Mesothelial cell of epicardium (in vitro differentiated cells): ENCODE data around the gene PTPRN2. TPM values are rescaled to one million over a fixed set of nuclear protein-coding genes. Genes with fewer than 3 reads are reported as not detected.

Experiments used
- DNase-seq, 2 experiments: peaks; one replicate each; pipeline ENCODE4 v3.0.0; 2021; ENCODE audit warnings: low spot score in 2 of 2; ENCODE audit not compliant: unreplicated experiment in 2 of 2
- H3K27ac Mint-ChIP-seq: 2 replicates; pipeline ENCODE4 v1.8.0; 2021; ENCODE audit warnings: mixed read lengths
- H3K27me3 Mint-ChIP-seq: 2 replicates; pipeline ENCODE4 v1.8.0; 2021; ENCODE audit warnings: low read depth, mixed read lengths
- H3K36me3 Mint-ChIP-seq: 2 replicates; pipeline ENCODE4 v1.8.0; 2021; ENCODE audit warnings: mixed read lengths
- H3K4me1 Mint-ChIP-seq: 2 replicates; pipeline ENCODE4 v1.8.0; 2021; ENCODE audit warnings: mixed read lengths
- H3K4me3 Mint-ChIP-seq: 2 replicates; pipeline ENCODE4 v1.8.0; 2021; ENCODE audit warnings: mild to moderate bottlenecking, moderate library complexity, mixed read lengths
- H3K9me3 Mint-ChIP-seq: 2 replicates; pipeline ENCODE4 v1.8.0; 2021; ENCODE audit warnings: mixed read lengths
- total RNA-seq: library from RNA; stranded (reverse); gene quantifications from 3 replicates; pipeline ENCODE4 v1.2.1, GENCODE V29; 2021
- TF ChIP-seq, protein P1 (sequence below): fragments of 200-600 bp; sonication (generic); IDR thresholded peaks from one replicate; pipeline ENCODE4 v1.5.0; 2021; ENCODE audit warnings: antibody characterized with exemption; ENCODE audit not compliant: unreplicated experiment

PTPRN2 gene
- total RNA-seq, 1 donor from 2014 or later, result 2.2 TPM

- Mint-ChIP-seq H3K27ac (no peak overlapping the region), H3K36me3 (no peaks in the 10 kb centered on the region), H3K9me3 (no peaks in the 10 kb centered on the region), H3K27me3 (peaks cover 3% of the 10 kb centered on the region), H3K4me1 (peaks cover under 1% of the 10 kb centered on the region), H3K4me3 (no peak overlapping the region)
- TF ChIP-seq, protein P1, sequence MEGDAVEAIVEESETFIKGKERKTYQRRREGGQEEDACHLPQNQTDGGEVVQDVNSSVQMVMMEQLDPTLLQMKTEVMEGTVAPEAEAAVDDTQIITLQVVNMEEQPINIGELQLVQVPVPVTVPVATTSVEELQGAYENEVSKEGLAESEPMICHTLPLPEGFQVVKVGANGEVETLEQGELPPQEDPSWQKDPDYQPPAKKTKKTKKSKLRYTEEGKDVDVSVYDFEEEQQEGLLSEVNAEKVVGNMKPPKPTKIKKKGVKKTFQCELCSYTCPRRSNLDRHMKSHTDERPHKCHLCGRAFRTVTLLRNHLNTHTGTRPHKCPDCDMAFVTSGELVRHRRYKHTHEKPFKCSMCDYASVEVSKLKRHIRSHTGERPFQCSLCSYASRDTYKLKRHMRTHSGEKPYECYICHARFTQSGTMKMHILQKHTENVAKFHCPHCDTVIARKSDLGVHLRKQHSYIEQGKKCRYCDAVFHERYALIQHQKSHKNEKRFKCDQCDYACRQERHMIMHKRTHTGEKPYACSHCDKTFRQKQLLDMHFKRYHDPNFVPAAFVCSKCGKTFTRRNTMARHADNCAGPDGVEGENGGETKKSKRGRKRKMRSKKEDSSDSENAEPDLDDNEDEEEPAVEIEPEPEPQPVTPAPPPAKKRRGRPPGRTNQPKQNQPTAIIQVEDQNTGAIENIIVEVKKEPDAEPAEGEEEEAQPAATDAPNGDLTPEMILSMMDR, result no peak
- no peak for DNase-seq
These were observed 565.8 kb downstream of the PTPRN2 start for GRCh38 chr7:158021836-158022235.

DNA sequence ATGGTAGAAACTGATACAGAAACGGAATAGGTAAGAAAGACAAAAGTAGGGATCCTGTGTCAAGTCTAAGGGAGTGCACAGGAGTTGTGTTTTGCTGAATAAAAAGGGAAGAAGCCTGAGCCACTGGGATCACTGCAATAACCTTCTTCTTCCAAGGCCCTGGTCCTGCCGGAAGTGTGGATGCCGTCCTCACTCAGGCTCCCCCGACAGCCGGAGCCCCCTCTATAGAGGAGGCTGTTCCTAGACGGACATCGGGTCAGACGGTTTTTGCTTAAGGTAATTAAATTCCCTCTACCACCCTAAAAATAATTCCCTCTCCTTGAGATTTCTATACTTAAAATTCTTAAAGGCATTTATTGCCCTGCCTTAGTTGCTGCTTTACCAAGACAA lies 566.9 kb downstream of the PTPRN2 start:
- H3K4me3 Mint-ChIP-seq, result no peak overlapping the region
- no peak for DNase-seq
- TF ChIP-seq, protein P1, result no peak
- H3K9me3 Mint-ChIP-seq, result no peaks in the 10 kb centered on the region
- H3K27ac Mint-ChIP-seq, result no peak overlapping the region
- no peaks in the 10 kb centered on the region for H3K36me3 Mint-ChIP-seq
- H3K27me3 Mint-ChIP-seq, result peaks cover 3% of the 10 kb centered on the region
- H3K4me1 Mint-ChIP-seq, result peaks cover 11% of the 10 kb centered on the region

- DNase-seq, result no peak
- peaks cover 3% of the 10 kb centered on the region for H3K27me3 Mint-ChIP-seq
- TF ChIP-seq, protein P1, result no peak
- H3K27ac Mint-ChIP-seq, result no peak overlapping the region
- H3K4me1 Mint-ChIP-seq, result peaks cover 11% of the 10 kb centered on the region
- no peak overlapping the region for H3K4me3 Mint-ChIP-seq
- no peaks in the 10 kb centered on the region for H3K9me3 Mint-ChIP-seq
- H3K36me3 Mint-ChIP-seq, result no peaks in the 10 kb centered on the region
These were observed 567.6 kb downstream of the PTPRN2 start for GRCh38 chr7:158019726-158020705.

GRCh38 chr7:158018971-158019645 lies 568.5 kb downstream of the PTPRN2 start:
- Mint-ChIP-seq H3K27ac (no peak overlapping the region), H3K4me1 (peaks cover 11% of the 10 kb centered on the region), H3K36me3 (no peaks in the 10 kb centered on the region), H3K27me3 (peaks cover 3% of the 10 kb centered on the region), H3K9me3 (no peaks in the 10 kb centered on the region), H3K4me3 (no peak overlapping the region)
- DNase-seq, result no peak
- TF ChIP-seq, protein P1, result no peak

- Mint-ChIP-seq H3K4me3 (no peak overlapping the region), H3K4me1 (peaks cover 11% of the 10 kb centered on the region), H3K27me3 (peaks cover 3% of the 10 kb centered on the region), H3K27ac (no peak overlapping the region), H3K9me3 (no peaks in the 10 kb centered on the region), H3K36me3 (no peaks in the 10 kb centered on the region)
- TF ChIP-seq, protein P1, result no peak
- DNase-seq, result no peak
These were observed 569.4 kb downstream of the PTPRN2 start for GRCh38 chr7:158018098-158018762.
